ENCODE data around the gene EFL1. TPM values are rescaled to one million over a fixed set of nuclear protein-coding genes. Genes with fewer than 3 reads are reported as not detected.

EFL1 gene
- total RNA-seq, 1 experiment from 2014 or later = 29.1 TPM

- no peak overlapping the region for H3K4me3 Mint-ChIP-seq (ENCODE audit: low read depth, unreplicated experiment)
- H3K4me1 Mint-ChIP-seq (ENCODE audit: low read depth, unreplicated experiment) = peaks cover 23% of the 10 kb centered on the region
- no peaks in the 10 kb centered on the region for H3K36me3 Mint-ChIP-seq (ENCODE audit: insufficient read depth, unreplicated experiment)
- no peak for TF ChIP-seq CTCF (IDR thresholded peaks at IDR 0.05; ENCODE audit: unreplicated experiment)
- BruUV-seq (replicated peaks) = no TSS peak
- H3K27ac Mint-ChIP-seq (ENCODE audit: unreplicated experiment) = no peak overlapping the region
- no peak for DNase-seq
- CTCF ChIA-PET = no interaction called here
- peaks cover 21% of the 10 kb centered on the region for H3K27me3 Mint-ChIP-seq (ENCODE audit: unreplicated experiment)
- peaks cover 3% of the 10 kb centered on the region for H3K9me3 Mint-ChIP-seq (ENCODE audit: low read depth, unreplicated experiment)
- intact Hi-C loops (cut with micrococcal nuclease; ENCODE audit: unreplicated experiment) = no loop called here
These were observed 44.5 kb upstream of the EFL1 start for GRCh38 chr15:82306791-82307713.

GRCh38 chr15:82305621-82306048, 43.1 kb upstream of the EFL1 start:
- H3K4me3 Mint-ChIP-seq (ENCODE audit: low read depth, unreplicated experiment) = no peak overlapping the region
- H3K27ac Mint-ChIP-seq (ENCODE audit: unreplicated experiment) = no peak overlapping the region
- CTCF ChIA-PET = no interaction called here
- peaks cover 27% of the 10 kb centered on the region for H3K27me3 Mint-ChIP-seq (ENCODE audit: unreplicated experiment)
- no peak for TF ChIP-seq CTCF (IDR thresholded peaks at IDR 0.05; ENCODE audit: unreplicated experiment)
- no peaks in the 10 kb centered on the region for H3K36me3 Mint-ChIP-seq (ENCODE audit: insufficient read depth, unreplicated experiment)
- no TSS peak for BruUV-seq (replicated peaks)
- intact Hi-C loops (cut with micrococcal nuclease; ENCODE audit: unreplicated experiment) = no loop called here
- DNase-seq = no peak
- peaks cover 22% of the 10 kb centered on the region for H3K4me1 Mint-ChIP-seq (ENCODE audit: low read depth, unreplicated experiment)
- peaks cover 3% of the 10 kb centered on the region for H3K9me3 Mint-ChIP-seq (ENCODE audit: low read depth, unreplicated experiment)

- H3K36me3 Mint-ChIP-seq (ENCODE audit: insufficient read depth, unreplicated experiment) = no peaks in the 10 kb centered on the region
- no peaks in the 10 kb centered on the region for H3K9me3 Mint-ChIP-seq (ENCODE audit: low read depth, unreplicated experiment)
- H3K27me3 Mint-ChIP-seq (ENCODE audit: unreplicated experiment) = peaks cover 27% of the 10 kb centered on the region
- no peak overlapping the region for H3K4me3 Mint-ChIP-seq (ENCODE audit: low read depth, unreplicated experiment)
- no TSS peak for BruUV-seq (replicated peaks)
- H3K27ac Mint-ChIP-seq (ENCODE audit: unreplicated experiment) = no peak overlapping the region
- CTCF ChIA-PET = no interaction called here
- intact Hi-C loops (cut with micrococcal nuclease; ENCODE audit: unreplicated experiment) = no loop called here
- TF ChIP-seq CTCF (IDR thresholded peaks at IDR 0.05; ENCODE audit: unreplicated experiment) = no peak
- DNase-seq = no peak
- H3K4me1 Mint-ChIP-seq (ENCODE audit: low read depth, unreplicated experiment) = peaks cover 13% of the 10 kb centered on the region
These were observed 42.2 kb upstream of the EFL1 start for GRCh38 chr15:82304778-82305090.

GRCh38 chr15:82303956-82304777, 41.6 kb upstream of the EFL1 start:
- no peak for TF ChIP-seq CTCF (IDR thresholded peaks at IDR 0.05; ENCODE audit: unreplicated experiment)
- H3K27ac Mint-ChIP-seq (ENCODE audit: unreplicated experiment) = no peak overlapping the region
- no peaks in the 10 kb centered on the region for H3K9me3 Mint-ChIP-seq (ENCODE audit: low read depth, unreplicated experiment)
- intact Hi-C loops (cut with micrococcal nuclease; ENCODE audit: unreplicated experiment) = no loop called here
- CTCF ChIA-PET = no interaction called here
- peaks cover 10% of the 10 kb centered on the region for H3K4me1 Mint-ChIP-seq (ENCODE audit: low read depth, unreplicated experiment)
- no peak overlapping the region for H3K4me3 Mint-ChIP-seq (ENCODE audit: low read depth, unreplicated experiment)
- peaks cover 27% of the 10 kb centered on the region for H3K27me3 Mint-ChIP-seq (ENCODE audit: unreplicated experiment)
- BruUV-seq (replicated peaks) = no TSS peak
- no peaks in the 10 kb centered on the region for H3K36me3 Mint-ChIP-seq (ENCODE audit: insufficient read depth, unreplicated experiment)
- DNase-seq = no peak
